Endometrial microvascular endothelial cells (primary cell): ENCODE data around the gene STEAP3. TPM values are rescaled to one million over a fixed set of nuclear protein-coding genes. Genes with fewer than 3 reads are reported as not detected.
"Not testable (repeated sequence)": the region's sequence is repeated elsewhere in the genome, so short reads cannot be mapped to it uniquely, and the experiment has no call there.

Source experiments
- in situ Hi-C: cut with HindIII; loops from 2 replicates; pipeline ENCODE4 v1.10.0; 2017; ENCODE audit warnings: low sequenced_read_pairs, low pct_unique_long_range_greater_than_20kb; ENCODE audit errors: inconsistent ontology term
- total RNA-seq: library from RNA; depleted of rRNA; stranded (reverse); fragments of >200 nt; gene quantifications from one replicate; pipeline ENCODE4 v1.2.3, GENCODE V29; 2015; ENCODE audit errors: inconsistent ontology term

Gene STEAP3
- total RNA-seq, 1 donor from 2014 or later, result 20.3 TPM

DNA sequence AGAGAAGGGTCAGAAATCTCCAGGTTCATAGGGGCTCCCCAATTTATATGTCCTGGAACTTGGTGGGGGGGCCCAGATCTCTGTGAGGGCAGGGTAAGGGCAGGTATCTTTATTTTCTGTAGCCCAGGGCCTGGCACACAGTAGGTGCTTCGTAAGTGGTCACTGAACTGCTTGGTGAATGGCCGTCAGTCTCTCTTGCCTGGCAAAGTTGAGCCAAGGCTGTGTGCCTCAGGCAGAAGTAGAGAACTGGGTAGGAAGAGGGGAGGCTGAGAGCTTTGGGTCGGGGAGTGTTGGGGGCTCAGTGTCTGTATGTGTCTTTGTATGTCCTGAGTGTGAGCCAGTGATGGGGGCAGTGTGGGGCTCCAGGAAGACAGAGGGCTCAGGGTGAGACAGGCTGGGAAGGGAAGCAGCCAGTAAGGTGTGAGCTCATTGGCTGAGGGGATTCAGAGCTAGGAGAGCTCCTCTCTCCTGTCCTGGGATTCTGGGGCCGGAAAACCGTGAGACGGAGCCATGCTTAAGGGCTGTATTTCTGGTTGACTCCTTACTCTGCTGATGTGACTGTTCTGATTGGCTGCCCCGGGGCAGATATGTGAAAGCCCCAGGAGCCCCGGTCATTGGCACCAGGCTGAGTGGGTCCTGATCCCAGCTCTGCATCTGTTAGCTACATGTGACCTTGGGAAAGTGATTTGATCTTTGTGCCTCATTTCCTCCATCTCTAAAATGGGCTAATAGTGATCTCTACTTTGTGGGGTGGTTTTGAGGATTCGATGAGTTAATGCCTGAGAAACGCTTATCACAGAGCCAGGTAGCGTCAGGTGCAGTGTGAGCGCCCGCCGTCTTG lies 30.3 kb downstream of the STEAP3 start:
- in situ Hi-C loops, result no loop called here

DNA sequence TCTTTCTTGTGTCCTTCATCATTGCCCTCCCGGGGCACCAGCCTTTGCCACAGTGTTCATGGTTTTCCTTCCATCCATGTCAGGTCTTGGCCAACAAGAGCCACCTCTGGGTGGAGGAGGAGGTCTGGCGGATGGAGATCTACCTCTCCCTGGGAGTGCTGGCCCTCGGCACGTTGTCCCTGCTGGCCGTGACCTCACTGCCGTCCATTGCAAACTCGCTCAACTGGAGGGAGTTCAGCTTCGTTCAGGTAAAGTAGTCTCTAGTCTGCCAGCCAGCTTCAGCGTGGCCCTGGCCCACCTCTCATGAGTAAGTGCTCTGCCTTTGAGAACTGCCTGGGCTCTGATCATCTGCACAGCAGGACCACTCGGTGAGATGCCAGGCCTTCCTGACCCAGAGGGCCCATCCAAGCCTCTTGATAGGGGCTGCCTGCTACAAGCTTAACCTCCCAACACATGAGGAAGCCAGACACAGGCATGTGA lies 31.0 kb downstream of the STEAP3 start:
- in situ Hi-C loops, result no loop called here

DNA sequence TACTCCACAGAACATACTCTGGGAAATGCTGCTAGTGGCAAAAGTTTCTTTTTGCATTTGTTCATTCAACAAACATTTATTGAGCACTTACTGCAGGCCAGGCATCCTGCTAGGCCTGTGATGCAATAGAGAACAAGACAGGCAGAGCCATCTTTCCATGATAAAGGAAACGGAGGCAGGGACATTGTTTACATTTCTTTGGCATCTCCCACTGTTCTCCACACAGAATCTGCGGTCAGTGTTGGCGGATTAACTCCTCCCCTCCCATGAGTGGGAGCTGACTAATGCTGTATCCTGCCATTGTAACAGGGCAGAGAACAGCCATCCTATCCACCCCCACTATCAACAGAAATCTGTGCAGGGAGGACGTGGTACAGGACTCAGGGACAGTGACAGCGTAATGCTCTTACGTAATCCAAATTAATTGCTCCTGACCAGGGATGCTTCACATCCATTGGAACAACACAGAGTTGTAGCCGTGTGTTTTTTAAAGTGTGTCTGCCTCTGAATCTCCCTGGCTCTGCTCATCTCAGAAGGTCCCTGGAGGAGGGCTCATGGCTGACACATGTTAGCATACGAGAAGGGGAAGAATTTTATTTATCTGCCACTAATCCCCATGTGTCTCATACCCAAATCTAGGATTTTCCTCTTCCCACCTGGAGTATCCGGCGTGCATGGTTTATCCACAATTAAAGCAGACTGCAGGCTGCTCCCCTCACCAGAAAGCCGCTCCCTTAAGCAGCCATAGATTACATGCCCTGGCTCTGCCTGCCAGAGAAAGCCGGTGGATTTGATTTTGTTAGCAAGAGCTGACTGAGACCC lies 32.3 kb downstream of the STEAP3 start:
- in situ Hi-C loops, result no loop called here

DNA sequence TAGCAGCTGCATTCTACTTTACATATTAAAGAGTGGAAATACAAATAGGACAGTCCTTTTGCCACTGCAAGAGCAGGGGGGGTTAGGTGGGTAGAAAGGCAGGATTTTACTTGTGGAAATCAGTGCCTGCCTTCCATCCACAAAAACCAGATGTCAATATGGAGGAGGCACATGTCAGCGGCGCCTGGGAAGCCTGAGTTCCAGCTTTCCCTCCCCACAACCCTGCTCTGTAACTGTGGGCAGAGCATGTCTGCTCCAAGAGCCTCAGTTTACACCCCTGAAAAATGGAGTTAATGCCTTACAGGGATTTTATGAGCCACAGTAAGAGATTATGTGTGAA lies 32.9 kb downstream of the STEAP3 start:
- in situ Hi-C loops, result no loop called here

DNA sequence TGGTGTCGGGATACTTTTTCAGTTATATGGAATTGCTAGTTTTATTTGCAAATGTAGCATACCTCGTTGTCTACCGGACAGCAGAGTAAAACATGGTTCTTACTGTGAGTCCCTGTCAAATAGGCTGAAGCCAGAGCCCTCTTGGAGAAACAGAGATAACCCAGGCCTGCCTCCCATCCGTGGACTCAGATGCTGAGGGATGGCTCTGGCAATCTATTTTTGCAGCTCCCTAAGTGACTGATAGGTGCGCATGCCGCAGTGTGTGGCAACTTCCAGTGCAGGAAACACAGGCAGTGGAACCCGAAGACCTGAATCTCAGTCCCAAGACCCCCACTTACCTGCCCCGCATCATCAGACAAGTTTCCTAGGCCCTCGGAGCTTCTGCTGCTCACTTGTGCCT lies 33.6 kb downstream of the STEAP3 start:
- in situ Hi-C loops, result no loop called here

DNA sequence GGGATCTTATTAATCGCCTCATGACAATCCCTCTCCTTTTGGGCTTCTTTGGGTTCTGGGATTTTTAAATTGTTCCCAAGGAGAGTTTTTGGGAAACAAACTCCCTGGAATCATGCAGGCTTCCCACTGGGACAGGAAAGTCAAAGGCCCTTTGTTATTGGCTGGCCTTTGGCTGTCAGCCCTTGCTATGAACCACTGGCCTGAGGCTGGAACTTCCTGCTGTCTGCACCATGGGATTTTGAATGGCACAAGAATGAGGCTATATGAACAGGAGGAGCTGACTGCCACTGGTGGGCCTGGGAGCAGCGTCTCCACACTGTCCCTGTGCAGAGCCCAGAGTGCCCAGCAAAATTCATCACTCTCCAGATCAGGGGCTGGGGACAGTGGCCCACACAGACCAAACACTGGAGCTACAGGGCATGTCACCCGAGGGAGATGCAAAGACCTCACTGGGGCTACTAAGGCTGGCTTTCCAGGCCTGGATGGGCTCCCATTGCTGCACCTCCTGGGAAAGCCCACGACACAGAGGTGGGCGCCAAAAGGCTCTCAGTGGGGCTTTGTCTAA lies 35.7 kb downstream of the STEAP3 start:
- in situ Hi-C loops, result no loop called here

DNA sequence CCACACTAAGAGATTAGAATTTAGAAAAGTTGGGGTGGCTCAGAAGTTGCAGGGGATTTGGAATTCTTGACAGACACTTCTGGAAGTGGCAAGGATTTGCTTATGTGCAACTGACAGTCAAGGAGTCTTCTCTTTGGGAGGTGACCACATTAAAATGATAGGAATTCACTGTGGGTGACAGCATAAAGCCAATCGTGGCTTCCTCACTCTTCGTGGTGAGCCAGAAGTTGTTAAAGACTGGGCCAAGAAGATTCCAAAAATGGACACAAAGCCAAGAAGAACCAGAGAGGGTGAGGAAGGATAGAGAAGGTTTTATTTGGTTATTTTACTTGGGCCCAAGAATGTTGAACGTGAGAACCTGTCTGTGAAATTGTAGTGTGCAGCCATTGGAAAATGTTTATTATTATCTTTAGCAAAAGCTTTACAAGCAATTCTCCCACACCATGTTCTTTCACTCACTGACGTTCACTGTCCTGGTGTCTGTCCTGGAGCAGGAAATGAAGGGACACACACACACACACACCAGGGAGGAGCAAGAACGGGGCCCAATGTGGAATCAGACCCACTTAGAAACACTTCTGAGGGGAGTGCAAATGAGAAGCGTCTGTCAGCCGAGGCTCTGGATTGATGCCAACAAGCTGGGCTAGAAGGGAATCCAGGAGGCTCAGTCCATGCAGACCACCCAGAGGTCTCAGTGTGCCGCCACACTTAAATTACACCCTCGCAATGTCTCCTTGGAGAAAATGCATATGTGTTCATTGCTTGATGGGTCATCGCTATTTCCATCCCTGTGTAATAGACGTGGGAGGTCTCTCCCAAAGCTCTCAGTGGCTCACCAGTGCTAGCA lies 37.2 kb downstream of the STEAP3 start:
- in situ Hi-C loops, result no loop called here

DNA sequence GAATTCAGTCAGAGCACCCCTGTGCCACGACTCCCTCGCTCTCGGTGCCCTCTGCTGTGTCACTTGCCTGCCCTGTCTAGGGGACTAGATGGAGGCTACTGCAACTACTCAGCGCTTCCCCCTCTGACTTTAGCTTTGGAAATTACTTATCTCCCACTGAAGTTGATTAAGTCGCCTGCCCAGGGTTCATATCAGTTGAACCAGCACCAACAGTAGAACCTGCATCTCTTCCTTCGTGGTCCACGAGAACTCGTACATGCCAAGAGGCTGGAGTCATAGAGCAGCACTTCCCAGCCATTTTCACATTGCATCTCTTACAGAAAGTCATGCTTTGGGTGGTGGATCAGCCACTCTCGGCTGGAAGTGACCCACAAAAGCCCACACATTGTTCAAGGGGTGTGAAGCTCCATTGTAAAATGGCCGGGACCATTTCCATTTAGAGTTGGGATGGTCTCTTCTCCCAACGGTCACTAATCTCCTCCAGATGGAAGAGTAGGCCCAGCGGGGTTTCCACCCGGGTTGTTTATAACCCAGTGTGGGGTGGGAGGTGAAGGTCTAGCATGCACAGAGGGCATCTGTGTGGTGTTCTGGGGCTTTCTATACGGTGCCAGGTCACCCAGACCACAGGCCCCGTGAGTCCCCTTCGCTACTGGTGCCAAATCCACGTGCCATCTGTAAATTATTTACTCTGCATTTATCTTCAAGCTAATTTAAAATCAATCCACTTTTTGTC lies 38.0 kb downstream of the STEAP3 start:
- in situ Hi-C loops, result no loop called here

DNA sequence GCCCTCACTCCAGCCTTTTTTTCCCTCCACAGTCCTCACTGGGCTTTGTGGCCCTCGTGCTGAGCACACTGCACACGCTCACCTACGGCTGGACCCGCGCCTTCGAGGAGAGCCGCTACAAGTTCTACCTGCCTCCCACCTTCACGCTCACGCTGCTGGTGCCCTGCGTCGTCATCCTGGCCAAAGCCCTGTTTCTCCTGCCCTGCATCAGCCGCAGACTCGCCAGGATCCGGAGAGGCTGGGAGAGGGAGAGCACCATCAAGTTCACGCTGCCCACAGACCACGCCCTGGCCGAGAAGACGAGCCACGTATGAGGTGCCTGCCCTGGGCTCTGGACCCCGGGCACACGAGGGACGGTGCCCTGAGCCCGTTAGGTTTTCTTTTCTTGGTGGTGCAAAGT lies 39.4 kb downstream of the STEAP3 start:
- in situ Hi-C loops, result no loop called here

DNA sequence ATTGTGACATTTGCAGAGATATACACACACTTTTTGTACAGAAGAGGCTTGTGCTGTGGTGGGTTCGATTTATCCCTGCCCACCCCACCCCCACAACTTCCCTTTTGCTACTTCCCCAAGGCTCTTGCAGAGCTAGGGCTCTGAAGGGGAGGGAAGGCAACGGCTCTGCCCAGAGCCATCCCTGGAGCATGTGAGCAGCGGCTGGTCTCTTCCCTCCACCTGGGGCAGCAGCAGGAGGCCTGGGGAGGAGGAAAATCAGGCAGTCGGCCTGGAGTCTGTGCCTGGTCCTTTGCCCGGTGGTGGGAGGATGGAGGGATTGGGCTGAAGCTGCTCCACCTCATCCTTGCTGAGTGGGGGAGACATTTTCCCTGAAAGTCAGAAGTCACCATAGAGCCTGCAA lies 40.0 kb downstream of the STEAP3 start:
- in situ Hi-C loops, result no loop called here

DNA sequence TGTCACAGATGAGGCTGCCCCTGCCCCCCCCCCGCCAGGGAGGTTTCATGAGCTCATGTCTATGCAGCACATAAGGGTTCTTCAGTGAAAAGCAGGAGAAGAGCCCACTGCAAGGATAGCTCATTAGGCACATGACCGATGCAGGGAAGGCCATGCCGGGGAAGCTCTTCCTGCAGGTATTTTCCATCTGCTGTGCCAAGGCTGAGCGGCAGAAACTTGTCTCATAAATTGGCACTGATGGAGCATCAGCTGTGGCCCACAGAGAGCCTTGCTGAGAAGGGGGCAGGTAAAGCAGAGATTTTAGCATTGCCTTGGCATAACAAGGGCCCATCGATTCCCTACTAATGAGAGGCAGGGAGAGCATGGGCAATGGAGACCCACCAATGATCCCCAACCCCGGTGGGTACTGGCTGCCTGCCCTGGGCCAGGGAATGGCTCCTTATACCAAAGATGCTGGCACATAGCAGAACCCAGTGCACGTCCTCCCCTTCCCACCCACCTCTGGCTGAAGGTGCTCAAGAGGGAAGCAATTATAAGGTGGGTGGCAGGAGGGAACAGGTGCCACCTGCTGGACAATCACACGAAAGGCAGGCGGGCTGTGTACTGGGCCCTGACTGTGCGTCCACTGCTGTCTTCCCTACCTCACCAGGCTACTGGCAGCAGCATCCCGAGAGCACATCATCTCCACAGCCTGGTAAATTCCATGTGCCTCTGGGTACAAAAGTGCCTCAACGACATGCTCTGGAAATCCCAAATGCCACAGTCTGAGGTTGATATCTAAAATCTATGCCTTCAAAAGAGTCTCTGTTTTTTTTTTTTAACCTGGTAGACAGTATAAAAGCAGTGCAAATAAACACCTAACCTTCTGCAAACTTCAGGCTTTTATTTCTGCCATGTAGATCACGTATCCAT lies 41.4 kb downstream of the STEAP3 start:
- in situ Hi-C loops, result no loop called here

DNA sequence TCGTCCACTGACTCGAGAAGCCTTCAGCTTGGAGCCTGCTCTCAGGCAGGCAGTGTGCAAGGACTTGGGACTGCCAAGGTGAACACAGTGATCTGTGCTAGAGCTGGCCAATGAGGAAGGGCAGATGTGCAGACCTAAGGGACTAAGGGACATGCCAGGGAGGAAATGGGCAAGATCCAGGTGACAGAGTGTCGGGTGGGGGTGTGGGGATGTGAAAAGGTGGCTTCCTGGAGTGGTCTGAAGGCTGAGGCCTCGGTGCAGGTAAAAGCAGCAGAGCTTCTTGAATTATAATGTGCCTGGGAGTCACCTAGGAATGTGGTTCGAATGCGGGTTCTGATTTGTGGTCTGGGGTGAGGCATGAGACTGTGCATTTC lies 42.0 kb downstream of the STEAP3 start:
- in situ Hi-C loops, result no loop called here

DNA sequence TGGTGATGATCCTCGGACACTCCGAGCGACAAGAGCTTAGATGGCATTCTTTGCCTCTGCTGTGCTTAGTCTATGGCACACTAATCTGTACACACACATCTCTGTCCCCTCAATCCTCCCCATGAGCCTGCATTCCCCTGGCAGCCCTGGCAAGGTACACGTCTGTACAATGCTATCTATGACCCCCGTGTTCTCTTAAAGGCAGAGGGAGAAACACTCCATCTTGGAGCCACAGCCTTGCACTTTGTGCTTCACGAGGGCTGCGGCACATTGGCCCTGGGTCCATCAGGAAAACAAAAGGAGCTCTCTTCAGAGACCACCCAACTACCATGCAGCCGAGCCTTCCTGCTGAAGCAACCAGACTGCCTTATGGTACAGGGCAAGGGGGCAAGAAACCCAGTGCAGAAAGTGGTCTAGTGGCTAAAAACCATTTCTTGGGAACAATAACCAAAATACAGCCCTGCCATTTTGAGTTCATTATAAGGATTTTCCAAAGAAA lies 42.5 kb downstream of the STEAP3 start:
- in situ Hi-C loops, result no loop called here

DNA sequence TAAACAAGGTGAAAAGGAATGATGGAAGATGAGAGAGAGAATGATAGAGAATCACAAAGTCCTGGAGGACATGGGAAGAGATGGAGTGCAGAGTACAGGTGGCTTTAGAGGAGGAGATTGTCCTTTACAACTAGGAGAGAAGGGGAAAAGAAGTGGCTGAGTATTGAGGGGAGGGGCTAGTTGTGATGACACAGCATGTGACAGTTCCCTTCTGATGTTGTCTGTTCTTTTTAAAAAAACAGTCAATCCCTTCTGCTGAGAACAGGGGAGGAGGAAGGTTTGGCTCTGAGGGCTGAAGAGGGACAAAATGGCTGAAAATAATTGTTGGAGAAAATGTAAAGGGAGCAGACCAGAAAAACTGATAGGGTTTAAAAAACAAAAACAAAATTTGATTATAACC lies 44.0 kb downstream of the STEAP3 start:
- in situ Hi-C loops, result no loop called here

DNA sequence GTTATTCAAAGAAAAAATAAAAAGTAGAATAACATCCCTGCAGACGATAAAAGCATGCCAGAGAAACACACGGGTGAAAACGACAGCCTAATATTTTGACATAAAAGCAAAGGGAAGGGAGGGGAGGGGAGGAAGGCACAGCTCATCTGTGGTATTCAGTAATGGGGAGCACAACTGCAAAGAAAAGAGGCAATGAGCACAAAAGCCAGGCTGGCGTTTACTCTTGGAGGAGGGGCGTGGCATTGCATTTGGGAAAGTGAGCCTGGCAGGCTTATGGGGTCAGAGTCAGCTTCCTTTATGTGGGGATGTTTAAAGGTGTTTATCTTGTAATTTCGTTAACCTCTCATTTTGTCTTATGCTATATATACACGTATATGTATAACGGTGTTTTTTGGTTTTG lies 53.2 kb downstream of the STEAP3 start:
- in situ Hi-C loops, result no loop called here

DNA sequence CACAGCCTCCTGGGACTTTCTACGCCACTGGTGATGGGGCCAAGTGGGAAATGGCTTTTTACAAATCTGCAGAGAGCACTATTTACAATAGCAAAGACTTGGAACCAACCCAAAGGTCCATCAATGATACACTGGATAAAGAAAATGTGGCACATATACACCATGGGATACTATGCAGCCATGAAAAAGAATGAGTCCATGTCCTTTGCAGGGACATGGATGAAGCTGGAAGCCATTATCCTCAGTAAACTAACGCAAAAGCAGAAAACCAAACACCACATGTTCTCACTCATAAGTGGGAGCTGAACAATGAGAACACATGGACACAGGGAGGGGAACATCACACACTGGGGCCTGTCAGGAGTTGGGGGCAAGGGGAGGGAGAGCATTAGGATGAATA lies 54.8 kb downstream of the STEAP3 start:
- in situ Hi-C loops, result not testable (repeated sequence)

DNA sequence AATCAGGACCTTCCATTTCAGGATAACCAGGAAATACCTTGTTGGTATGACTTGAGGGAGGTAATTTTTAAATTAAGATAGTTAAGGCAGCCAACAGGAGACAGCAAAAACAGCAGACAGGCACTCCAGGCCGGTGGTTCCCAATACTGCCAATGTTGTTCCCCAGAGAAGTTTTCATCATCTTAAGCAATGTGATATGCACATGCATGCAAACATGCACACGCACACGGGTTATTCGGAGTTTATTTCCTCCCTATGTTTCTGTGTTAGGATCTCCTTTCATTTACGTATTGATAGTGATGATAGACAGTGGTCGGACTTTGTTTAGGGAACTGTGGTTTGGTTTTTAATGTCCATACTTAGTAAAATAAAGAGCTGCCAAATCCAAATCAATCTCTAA lies 55.3 kb downstream of the STEAP3 start:
- in situ Hi-C loops, result no loop called here
